ENCODE results near the gene DAPK2.

GRCh38 chr15:63940966-63941620 lies 105.2 kb downstream of the DAPK2 start:
- no peak for TF ChIP-seq EZH2phosphoT487 (IDR thresholded peaks at IDR 0.05; ENCODE audit: insufficient read depth, low read depth)
- TF ChIP-seq EZH2 (IDR thresholded peaks at IDR 0.05; ENCODE audit: insufficient read depth, poor library complexity, severe bottlenecking) = no peak

Measured in GM23248 (cell line).